Body of pancreas (tissue), 4 donors: ENCODE results near the gene MTA1.

ENCODE experiments used
- CTCF ChIP-seq, 7 experiments: fragments of 450-650 bp in 4 of 7; fragments of 200-600 bp in 3 of 7; sonication (generic) in 3 of 7; IDR thresholded peaks; one replicate each; pipeline ENCODE4 v1.5.1; 2016 to 2019; ENCODE audit warnings: antibody characterized with exemption in 7 of 7
- POLR2A ChIP-seq, 3 donors: fragments of 450-650 bp; IDR thresholded peaks; one replicate each; pipeline ENCODE4 v1.6.1; 2016; ENCODE audit warnings: antibody characterized with exemption in 3 of 3, mild to moderate bottlenecking in 2 of 3

- TF ChIP-seq CTCF (IDR thresholded peaks at IDR 0.05) (no peak), POLR2A (IDR thresholded peaks at IDR 0.05) (no peak)
Observed at GRCh38 chr14:105384605-105385321, 34.9 kb upstream of the MTA1 start.
